WI38 (cell line): ENCODE measurements around the gene FLCN.

Source experiments
- H3K4me3 ChIP-seq: 2 replicates; pipeline ENCODE4 v1.5.1; 2011; ENCODE audit warnings: low read depth, mild to moderate bottlenecking, control low read depth, low read length
- CTCF ChIP-seq: IDR thresholded peaks from 2 replicates; pipeline ENCODE4 v1.5.1; 2012; ENCODE audit warnings: low read depth, mild to moderate bottlenecking, control low read depth, low read length

Gene FLCN

GRCh38 chr17:17182598-17183136 is 54.3 kb downstream of the FLCN start:
- no peak for TF ChIP-seq CTCF
- no peak overlapping the region for H3K4me3 ChIP-seq

GRCh38 chr17:17181666-17182597 is 55.0 kb downstream of the FLCN start:
- H3K4me3 ChIP-seq = no peak overlapping the region
- TF ChIP-seq CTCF = no peak

GRCh38 chr17:17180741-17181525 is 56.0 kb downstream of the FLCN start:
- H3K4me3 ChIP-seq = no peak overlapping the region
- TF ChIP-seq CTCF = no peak

- H3K4me3 ChIP-seq = no peak overlapping the region
These were observed 56.8 kb downstream of the FLCN start for GRCh38 chr17:17180141-17180603.

DNA sequence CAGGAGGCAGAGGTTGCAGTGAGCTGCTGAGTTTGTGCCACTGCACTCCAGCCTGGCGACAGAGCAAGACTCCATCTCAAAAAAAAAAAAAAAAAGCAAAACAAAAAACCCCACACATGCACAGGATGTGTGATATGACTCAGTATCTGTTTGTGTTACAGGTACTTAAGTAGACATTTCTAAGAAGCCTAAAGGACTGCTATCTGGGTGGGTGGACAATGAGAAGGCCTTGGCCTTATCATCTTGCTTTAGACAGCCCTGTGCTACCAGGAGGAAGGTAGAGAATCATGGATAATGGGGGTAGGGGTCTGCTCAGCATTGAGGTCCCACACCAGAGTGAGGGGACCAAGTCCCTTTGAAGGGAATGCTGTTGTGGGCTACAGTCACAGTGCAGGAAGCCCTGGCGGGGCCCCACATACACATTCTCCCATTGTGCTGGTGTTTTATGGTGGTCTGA is 57.6 kb downstream of the FLCN start:
- H3K4me3 ChIP-seq = no peak overlapping the region
- TF ChIP-seq CTCF = no peak

More at GRCh38 chr17:17180141-17180603, 56.8 kb downstream of the FLCN start:
- no peak for TF ChIP-seq CTCF

GRCh38 chr17:17177176-17177575 is 59.8 kb downstream of the FLCN start:
- no peak overlapping the region for H3K4me3 ChIP-seq
- no peak for TF ChIP-seq CTCF
